ENCODE results near the gene TRPV4.

TRPV4 gene

GRCh38 chr12:109828754-109829511 lies 4.3 kb downstream of the TRPV4 start:
- TF ChIP-seq CTCF (conservative IDR thresholded peaks at IDR 0.05; ENCODE audit: low read depth, low read length), result no peak
- H3K4me3 ChIP-seq (ENCODE audit: low read depth, low read length), result no peak overlapping the region
- no peak for DNase-seq (ENCODE audit: low read depth)

GRCh38 chr12:109827566-109828550 lies 5.3 kb downstream of the TRPV4 start:
- H3K4me3 ChIP-seq (ENCODE audit: low read depth, low read length), result no peak overlapping the region
- TF ChIP-seq CTCF (conservative IDR thresholded peaks at IDR 0.05; ENCODE audit: low read depth, low read length), result no peak
- DNase-seq (ENCODE audit: low read depth), result peak; percentile 66

GRCh38 chr12:109827080-109827479 lies 6.1 kb downstream of the TRPV4 start:
- H3K4me3 ChIP-seq (ENCODE audit: low read depth, low read length), result no peak overlapping the region
- TF ChIP-seq CTCF (conservative IDR thresholded peaks at IDR 0.05; ENCODE audit: low read depth, low read length), result no peak
- DNase-seq (ENCODE audit: low read depth), result no peak

GRCh38 chr12:109824731-109825130 lies 8.5 kb downstream of the TRPV4 start:
- DNase-seq (ENCODE audit: low read depth), result no peak
- TF ChIP-seq CTCF (conservative IDR thresholded peaks at IDR 0.05; ENCODE audit: low read depth, low read length), result no peak
- H3K4me3 ChIP-seq (ENCODE audit: low read depth, low read length), result no peak overlapping the region

- H3K4me3 ChIP-seq (ENCODE audit: low read depth, low read length), result no peak overlapping the region
- DNase-seq (ENCODE audit: low read depth), result no peak
- TF ChIP-seq CTCF (conservative IDR thresholded peaks at IDR 0.05; ENCODE audit: low read depth, low read length), result no peak
Measured at GRCh38 chr12:109822951-109823411, 10.2 kb downstream of the TRPV4 start.

- TF ChIP-seq CTCF (conservative IDR thresholded peaks at IDR 0.05; ENCODE audit: low read depth, low read length), result no peak
- DNase-seq (ENCODE audit: low read depth), result no peak
- H3K4me3 ChIP-seq (ENCODE audit: low read depth, low read length), result no peak overlapping the region
Measured at GRCh38 chr12:109822416-109822815, 10.8 kb downstream of the TRPV4 start.

Measured in choroid plexus epithelial cell (primary cell).